Stimulated activated CD4-positive, alpha-beta T cell treated with anti-CD3 and anti-CD28 coated beads, Interleukin-1b, Interleukin-23, amount 100 ng/mL, for 48 hours (primary cell): ENCODE measurements around the gene PSAP.
A peak's percentile ranks its signal among the peaks of the same experiment; 100 is the strongest.
"Not testable (repeated sequence)": the region's sequence is repeated elsewhere in the genome, so short reads cannot be mapped to it uniquely, and the experiment has no call there.

Experiments used
- DNase-seq: peaks from one replicate; pipeline ENCODE4 v3.0.0-alpha.2; 2020

PSAP gene

DNA sequence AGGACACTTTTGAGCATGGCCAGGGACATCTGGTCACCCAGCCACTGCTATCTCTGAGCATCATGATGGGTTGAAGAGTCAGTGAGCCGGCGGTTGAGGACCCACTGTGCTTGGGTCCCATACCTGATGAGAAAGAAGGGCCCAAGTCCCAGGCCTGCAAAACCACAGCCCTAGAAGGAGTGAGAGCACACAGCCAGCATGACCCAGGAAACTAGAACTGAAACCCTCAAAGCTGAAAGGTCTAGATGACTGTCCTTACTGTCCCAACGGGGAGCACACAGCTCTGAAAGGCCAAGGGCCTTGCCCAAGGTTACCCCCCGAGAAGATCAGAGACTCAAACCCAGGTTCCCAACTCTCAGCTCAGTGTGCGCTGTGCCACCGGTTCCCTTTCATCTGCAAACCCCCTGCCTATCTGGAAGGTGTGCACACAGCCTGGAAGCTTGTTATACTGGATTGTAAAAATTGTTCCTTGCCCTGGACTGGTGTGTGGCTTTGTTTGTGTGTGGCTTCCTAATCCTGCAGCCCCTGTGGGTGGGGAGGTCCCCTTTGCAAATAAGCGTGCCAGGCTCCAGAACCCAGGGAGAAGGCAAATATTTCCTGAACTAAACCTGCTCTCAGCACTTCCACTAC, 22.6 kb upstream of the PSAP start:
- DNase-seq = no peak

DNA sequence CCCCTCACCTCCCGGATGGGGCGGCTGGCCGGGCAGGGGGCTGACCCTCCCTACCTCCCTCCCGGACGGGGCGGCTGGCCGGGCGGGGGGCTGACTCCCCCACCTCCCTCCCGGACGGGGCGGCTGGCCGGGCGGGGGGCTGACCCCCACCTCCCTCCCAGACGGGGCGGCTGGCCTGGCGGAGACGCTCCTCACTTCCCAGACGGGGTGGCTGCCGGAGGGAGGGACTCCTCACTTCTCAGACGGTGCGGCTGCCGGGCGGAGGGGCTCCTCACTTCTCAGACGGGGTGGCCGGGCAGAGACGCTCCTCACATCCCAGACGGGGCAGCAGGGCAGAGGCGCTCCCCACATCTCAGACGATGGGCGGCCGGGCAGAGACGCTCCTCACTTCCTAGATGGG, 18.6 kb upstream of the PSAP start:
- not testable (repeated sequence) for DNase-seq

DNA sequence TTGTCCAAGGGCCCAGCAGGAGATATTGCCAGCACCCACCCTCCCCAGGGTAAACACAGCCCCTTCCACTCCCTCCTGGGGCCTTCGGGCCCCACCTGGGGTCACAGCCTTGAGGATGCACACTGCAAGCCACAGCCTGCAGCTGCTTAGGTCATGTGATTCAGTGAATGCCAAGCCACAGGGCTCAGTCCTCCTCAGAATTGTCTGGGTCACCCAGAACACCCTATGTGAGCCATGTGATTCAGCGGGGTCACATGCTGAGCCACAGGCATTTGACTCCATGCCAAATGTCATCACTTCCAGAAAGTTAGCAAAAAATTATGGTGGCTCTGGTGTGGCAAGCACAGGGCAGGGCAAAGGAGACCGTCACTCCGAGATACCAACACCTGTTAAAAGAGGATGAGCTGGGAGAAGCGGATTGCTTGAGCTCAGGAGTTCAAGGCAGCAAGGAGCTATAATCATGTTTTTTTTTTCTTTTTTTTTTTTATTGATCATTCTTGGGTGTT, 17.2 kb upstream of the PSAP start:
- DNase-seq = no peak

DNA sequence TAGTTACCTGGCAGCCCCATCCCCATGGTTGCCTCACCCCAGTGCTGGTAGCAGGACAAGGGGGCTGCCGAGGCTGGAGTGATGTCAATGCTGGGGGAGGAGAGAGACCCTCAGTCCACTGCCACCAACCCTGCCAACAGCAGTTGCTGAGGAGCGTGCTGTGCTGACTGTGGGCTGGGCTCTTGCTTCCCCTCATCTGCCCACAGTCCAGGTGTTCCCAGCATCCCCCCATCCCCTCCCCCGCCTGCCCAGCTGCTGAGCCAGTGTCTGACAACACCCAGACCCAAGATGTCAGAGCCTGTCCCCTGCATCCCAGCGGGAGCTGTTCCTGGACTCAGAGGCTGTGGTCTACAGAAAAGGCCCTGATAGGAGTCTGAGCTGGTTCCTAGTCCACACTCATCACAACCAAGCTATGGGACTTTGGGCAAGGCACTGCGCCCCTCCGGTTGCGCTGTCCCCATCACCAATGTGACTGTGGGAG, 14.6 kb upstream of the PSAP start:
- DNase-seq = no peak

DNA sequence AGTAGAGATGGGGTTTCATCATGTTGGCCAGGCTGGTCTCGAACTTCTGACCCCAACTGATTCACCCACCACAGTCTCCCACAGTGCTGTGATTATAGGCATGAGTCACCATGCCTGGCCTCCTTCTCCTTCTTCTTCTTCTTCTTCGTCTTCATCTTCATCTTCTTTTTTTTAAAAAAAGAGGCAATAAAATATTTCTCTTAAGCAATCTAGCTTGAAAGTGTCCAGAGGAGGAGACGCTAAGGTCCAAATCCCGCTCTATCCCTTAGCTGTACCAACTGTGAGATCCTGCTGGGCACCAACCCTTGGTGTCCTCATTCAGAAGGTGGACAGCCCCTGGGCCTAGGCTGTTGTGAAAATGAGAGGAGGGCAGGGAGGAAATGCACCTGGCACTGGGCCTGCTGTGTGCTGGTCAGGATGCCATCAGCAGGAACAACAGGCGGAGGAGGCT, 13.9 kb upstream of the PSAP start:
- no peak for DNase-seq

DNA sequence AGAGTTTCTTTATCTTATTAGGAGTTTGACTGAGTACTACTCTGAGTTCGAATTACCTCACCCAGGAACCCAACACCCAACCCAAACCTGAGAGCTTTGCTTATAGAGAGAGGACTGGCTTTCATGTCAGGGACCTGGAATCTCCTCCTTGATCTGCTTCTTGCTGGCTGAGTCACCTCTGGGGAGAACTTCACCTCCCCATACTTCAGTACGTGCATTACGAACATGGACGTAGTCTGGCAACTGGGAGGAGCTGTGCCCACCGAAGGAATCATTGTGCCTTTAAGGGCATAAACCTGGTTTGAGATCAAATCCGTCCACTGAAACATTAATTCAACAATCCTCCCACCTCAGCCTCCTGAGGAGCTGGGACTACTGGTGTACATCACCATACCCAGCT, 12.2 kb upstream of the PSAP start:
- no peak for DNase-seq

DNA sequence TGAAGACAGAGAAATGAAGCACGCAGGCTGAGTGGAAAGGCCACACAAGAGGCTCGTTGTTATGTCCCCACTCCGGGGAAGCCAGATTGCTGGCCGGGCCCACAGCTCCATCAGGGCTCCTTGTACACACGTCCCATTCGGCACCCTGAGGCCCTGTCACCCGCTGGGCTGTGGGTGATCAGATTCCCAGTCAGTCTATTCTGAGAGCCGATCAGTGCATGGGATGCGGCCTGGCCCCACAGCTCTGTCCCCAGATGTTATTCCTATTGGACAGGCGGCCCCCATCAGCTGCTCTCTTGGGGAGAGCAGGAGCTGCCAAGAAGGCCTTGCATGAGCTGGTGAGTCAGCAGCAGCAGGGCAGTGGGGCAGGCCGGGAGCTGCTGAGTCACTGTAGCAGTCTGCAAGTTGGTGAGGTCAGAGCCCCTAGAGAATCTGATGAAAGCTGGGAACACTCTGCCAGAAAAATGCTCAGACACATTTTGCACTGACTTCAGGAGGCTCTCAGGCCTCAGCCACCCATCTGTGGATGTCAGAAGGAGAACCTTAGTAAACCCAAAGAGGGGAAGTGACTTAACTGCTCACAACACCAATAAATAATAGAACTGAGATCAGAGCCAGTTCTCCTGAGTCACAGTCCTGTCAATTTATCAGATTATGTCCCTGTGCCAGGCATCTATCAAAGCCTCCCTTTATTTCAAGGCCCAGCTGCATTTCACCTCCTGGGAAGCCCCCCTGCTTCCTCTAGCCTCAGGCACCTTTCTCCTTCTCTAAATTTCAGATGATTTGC, 9.4 kb upstream of the PSAP start:
- DNase-seq = peak; percentile 71

DNA sequence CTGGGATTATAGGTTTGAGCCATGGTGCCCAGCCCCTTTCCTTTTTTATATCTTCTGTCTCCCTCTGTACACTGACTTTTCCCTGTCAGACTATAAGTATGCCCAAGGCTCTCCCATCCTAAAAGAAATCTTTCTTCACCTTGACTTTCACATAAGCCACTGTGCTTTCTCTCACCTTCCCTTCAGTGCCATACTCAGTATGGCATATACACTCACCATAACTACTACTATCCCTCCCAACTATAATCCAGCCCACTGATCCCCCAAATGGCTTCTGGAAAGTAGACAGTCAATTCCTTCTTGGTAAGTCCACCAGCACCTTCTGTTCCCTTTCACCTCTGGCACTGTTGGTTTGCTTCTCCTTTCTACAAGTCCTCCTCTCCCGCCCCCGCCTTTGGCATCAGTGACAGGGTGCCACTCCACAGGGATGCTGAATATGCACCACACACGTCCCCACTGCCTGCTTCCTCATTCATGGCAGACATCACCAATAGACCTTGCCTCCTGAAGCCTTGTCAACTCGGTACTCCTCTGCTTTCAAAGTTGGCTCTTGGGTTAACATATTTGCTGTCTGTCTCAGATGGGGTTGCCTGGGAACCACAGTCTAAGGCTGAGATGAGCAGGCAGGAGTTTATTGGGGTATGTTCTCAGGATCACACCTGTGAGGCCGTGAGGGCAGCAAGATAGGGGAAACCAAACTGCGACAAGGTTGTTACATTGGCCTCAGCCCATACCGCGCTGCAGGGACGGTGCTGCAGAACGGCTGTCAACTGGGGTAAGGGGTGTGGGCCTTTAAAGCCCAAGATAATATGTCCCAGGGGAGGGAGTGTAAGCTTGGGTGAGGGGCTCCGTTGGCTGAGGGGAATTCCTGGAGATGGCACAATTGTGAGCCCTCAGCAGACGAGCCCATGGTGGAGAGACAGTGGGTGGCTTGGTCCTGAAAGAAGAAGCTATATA, 7.2 kb upstream of the PSAP start:
- no peak for DNase-seq

DNA sequence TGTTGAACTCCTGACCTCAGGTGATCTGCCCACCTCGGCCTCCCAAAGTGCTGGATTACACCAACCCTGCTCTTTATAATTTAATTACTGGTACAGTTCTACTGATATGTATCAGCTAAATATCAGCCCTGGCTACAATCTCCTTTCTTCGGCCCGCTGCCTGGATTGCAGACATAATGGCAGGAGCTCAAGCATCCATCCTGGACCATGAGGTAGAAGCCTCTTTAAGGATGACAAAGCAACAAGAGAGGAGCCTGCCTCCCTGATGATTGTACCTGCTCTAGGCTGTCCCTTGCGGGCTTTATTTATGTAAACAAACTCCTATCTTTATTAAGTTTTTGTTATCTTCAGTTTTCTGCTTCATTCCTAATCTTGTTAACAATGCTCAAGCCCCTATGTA, 5.6 kb upstream of the PSAP start:
- no peak for DNase-seq

DNA sequence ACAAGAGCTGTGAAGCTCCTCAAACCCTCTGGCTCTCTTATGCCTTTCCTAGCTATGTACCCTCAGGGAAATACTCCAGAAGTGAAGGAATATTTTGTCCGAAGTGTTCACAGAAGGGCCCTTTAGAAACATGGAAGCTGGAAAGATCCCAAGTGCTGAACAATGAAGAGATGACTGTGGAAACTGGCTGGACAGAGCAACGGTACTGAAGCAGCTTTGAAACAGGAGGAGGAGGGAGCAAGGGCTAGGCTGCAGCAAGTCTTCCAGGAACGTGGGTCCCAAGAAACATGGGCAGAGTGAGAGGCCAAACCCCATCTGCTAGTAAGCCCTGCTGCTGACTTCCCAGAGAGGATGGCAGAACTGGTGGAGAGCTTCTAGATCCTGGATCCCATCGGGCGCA, 3.0 kb upstream of the PSAP start:
- no peak for DNase-seq

DNA sequence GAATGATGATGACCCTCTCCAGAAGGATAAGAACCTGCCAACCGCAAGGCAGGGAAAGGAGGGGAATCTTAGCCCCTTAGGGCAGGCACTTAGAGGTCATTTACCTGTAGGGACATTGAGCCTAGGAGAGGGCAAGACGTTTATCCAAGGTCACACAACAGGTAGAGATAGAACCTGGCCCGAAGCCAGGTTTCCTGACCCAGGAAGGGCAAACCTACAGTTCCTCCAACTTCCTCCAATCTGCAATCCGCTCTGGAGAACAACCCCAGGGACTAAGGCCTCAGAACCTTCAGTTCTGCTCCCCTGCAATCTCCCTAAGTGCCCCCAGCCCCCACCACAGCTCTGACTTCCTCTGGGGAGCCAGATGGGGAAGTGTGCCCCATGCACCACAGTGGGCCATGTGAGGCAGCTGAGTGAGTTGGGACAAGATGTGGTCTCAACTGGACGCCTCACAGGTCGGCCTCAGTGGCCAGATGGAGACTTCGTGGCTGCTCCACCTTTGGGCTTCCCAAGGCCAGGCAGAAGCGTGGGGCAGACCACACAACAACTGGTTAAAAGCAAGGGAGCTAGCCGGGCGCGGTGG, 1.4 kb upstream of the PSAP start:
- no peak for DNase-seq

DNA sequence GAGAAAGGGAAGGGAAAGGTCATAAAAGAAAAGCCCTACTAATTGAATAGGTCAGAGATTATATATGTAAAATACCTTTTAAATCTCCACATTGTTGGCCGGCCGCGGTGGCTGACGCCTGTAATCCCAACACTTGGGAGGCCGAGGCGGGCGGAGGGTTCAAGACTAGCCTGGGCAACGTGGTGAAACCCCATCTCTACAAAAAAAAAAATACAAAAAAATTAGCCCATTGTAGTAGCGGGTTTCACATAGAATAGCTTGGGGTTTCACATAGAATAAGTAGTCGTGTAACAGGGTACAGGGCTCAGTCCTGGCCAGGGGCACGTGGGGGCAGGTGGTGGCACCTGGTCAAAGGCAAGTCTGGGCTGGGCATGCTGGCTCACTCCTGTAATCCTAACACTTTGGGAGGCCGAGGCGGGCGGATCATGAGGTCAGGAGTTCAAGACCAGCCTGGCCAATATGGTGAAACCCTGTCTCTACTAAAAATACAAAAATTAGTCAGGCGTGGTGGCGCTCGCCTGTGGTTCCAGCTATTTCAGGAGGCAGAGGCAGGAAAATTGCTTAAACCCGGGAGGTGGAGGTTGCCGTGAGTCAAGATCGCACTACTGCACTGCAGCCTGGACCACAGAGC, 529 bp upstream of the PSAP start:
- DNase-seq = not testable (repeated sequence)

DNA sequence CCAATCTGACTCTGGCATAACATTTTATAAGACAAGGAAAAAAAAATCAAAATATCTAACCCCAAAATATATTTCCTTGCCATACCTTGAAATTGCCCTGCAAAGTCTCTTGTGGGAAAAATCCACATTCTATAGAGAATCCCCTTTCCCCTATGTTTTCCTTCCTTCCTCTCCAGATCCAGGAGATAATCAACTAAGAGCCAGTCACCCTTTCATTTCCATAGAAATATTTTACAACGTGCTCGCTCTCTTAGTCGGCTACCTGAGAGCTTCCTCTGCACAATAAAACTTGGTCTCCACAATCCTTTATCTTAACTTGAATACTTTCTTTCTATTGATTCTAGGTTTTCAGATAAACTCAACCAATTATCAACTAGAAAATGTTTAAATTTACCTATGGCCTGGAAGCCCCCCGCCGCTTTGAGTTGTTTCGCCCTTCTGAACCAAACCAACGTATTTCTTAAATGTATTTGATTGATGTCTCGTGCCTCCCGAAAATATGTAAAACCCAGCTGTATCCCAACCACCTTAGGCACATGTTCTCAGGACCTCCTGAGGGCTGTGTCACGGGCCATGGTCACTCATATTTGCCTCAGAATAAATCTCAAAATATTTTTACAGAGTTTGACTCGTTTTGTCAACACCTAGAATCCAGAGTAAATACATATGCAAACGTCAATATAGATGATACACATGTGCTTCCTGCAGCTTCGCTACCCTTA, 869 bp downstream of the PSAP start:
- no peak for DNase-seq

DNA sequence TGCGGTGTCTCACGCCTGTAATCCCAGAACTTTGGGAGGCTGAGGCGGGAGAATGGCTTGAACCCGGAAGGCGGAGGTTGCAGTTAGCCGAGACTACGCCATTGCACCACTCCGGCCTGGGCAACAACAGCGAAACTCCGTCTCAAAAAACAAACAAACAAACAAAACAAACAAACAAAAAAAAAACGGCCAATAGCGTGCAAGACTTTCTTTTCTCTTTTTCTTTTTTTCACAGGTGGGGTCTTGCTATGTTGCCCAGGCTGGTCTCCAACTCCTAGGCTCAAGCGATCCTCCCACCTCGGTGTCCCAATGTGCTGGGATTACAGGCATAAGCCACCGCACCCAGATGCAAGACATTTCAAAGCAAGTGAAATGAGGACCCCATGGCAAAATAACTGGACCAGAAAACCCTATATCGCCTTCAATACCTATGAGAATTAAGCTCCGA, 1.6 kb downstream of the PSAP start:
- no peak for DNase-seq

DNA sequence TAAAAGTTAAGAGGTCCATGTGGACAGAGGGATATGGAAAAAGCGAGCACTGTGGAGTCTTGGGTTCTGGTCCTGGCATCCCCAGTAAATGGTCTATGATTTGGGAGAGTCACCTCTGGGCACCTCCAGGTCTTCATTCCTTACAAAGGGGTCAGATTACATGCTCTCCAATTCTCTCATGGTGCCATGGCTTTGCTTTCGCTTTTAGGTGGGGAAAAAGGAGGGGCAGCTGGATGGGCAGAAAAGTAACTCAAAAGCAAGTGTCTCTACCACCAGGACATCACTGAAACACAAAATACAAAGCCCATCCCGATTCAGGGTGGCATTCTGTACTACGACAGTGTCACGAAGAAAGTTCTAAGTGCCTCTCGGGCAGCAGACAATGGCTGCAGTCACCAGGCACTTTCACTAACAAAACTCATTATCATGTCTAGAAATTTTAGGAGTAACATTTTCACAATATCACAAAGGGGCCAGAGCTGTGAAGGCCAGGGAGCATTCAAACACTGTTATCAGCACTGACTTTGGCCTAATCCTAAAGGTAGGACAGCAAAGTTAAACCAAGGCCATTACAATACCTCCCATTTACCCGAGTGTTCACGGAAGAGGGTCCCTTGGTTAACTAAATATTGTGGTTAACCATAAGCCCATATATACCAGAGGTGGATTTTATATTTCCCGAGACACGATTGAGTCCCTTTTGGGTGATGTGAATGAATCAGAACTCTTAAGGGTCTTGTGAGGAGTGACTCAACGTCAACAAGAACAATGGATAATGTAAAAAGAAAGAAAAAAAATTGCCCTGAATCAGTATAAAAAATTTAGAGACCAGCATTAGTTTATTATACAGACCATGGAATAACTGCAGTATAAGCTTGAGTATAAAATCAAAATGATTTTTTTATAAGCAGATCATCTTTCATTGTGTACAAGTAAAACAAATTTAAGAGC, 2.5 kb downstream of the PSAP start:
- no peak for DNase-seq

DNA sequence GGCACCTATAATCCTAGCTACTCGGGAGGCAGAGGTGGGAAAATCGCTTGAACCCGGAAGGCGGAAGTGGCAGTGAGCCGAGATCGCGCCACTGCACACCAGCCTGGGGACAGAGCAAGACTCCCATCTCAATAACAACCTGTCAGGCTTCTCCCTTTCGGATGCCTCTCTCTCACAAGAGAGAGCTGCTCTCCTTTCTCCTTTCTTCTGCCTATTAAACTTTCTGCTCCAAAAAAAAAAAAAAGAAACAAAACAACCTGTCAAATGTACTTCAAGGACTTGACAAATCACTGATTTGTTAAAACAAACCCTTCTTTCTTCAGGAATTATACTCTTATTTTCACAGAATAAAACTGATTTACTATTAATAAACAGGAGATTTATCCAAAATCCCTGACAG, 3.6 kb downstream of the PSAP start:
- no peak for DNase-seq

DNA sequence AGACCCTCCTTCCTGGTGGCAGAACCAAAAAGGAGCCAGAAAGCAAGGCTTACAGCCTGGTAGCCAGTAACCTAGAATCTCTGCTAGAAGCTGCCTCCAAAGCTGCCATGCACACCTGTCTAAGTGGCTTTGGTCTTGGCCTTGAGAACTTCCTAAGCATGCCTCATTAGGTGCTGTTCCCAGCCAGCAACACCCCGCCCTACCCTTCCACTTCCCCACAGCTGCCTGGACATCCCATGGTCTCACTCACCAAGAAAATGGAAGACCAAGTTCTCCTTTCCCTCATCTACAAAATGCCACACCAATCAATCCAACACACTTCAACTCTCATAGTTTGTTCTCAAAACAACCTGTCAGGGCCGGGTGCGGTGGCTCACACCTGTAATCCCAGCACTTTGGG, 4.2 kb downstream of the PSAP start:
- DNase-seq = no peak

DNA sequence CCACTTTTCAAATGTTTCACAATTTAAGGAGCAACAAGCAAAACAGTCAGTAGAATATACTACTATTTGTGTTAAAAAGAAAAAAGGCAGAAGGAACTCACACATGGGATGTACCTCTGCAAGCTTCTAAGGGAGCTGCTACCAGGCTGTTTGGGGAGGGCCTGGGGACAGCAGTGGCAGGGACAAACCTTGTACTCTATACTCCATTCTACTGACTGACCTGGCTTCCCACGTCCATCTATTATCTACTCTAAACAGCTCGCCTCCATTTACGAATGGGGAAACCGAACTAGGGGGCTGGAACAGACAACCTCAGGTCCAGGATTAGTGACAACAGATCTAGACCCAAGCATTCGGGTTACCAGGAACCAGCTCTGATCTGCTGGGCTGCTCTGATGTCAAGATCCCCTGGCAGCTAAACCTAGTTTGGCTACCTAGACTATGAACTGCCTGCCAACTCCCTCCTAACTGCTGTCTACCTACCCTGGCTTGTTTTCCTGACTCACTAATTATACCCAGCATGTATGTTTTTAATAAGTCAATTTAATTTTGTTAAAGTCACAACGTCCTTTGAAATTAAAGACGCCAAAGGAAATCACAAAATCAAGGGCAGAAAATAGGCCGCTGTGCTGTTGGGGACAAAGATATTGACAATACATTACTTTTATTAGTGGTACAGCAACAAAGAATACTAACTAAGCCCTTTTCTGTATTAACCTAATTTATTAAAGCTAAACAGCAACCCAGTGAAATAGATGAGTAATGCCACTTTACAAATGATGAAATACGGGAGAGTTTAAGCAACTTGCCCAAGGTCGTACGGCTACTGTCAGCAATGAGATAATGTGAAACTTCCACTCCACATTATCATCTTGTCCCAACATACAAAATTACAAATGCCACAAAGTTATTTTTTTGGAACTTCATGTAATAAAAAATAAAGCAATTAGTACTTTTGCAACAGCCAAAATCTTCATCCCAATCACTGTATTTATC, 5.3 kb downstream of the PSAP start:
- DNase-seq = no peak

DNA sequence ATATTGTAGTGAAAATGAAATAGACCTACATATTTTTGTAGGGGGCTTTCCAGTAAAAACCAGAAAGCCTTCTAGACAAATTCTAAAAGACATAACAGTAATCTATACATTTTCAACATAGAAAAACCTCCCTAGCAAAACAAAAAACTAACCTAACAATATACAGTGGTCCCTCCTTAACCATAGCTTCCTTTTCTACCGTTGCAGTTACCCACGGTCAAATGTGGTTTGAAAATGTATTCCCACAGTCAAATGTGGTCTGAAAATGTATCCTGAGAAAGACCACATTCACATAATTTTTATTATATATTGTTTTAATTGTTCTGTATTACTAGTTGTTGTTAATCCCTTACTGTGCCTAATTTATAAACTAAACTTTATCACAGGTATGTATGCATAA, 6.4 kb downstream of the PSAP start:
- DNase-seq = no peak
